ENCODE measurements around the gene NCBP3. TPM values are rescaled to one million over a fixed set of nuclear protein-coding genes. Genes with fewer than 3 reads are reported as not detected.

NCBP3 gene
- total and polyA plus RNA-seq, 2 of the 8 experiments (the other 6 are each of a cell fraction or from before 2014, with no cell fraction given), result 19.6 to 46.1 TPM

- Histone ChIP-seq H3K14ac (ENCODE audit: insufficient read length) (no peak overlapping the region), H2BK5ac (ENCODE audit: low read depth, low read length) (no peak overlapping the region), H4K91ac (replicated peaks; ENCODE audit: insufficient read length, low read length) (no peak overlapping the region), H3K79me2 (ENCODE audit: control insufficient read depth in 1 of 2, insufficient read depth in 2 of 2, low read length in 2 of 2) (no peaks in the 10 kb centered on the region), H3K9ac (replicated peaks in 1 of 4; ENCODE audit: extremely low read depth in 1 of 4, low read depth in 3 of 4, low read length in 3 of 4) (no peak overlapping the region), H2BK120ac (replicated peaks; ENCODE audit: low read depth, low read length) (no peak overlapping the region), H3K18ac (ENCODE audit: extremely low read depth, low read length) (no peak overlapping the region), H3K4me1 (replicated peaks in 1 of 4; ENCODE audit: control insufficient read depth in 3 of 4, insufficient read depth in 4 of 4, low read length in 3 of 4) (no peaks in the 10 kb centered on the region), H4K20me1 (replicated peaks in 1 of 2; ENCODE audit: control insufficient read depth in 1 of 2, insufficient read depth in 2 of 2, low read length in 2 of 2) (peaks cover 0 to 2% of the 10 kb centered on the region in 2 experiments), H4K5ac (ENCODE audit: insufficient read length, low read depth, low read length) (no peak overlapping the region), H3K27ac (ENCODE audit: low read depth, low read length) (no peak overlapping the region), H3K56ac (replicated peaks; ENCODE audit: insufficient read length, low read depth, low read length) (no peak overlapping the region), H3K23me2 (ENCODE audit: low read depth, low read length) (no peaks in the 10 kb centered on the region), H3K79me1 (ENCODE audit: low read depth, low read length) (no peaks in the 10 kb centered on the region), H2BK20ac (ENCODE audit: low read length) (no peak overlapping the region), H3K4ac (replicated peaks; ENCODE audit: insufficient read length, low read depth, low read length) (no peak overlapping the region), H4K8ac (ENCODE audit: extremely low read depth, insufficient read depth, low read length) (no peak overlapping the region), H2BK12ac (ENCODE audit: low read depth, low read length) (no peak overlapping the region), H2AFZ (ENCODE audit: low read length) (no peak overlapping the region), H3K27me3 (replicated peaks in 1 of 4; ENCODE audit: control insufficient read depth in 3 of 4, extremely low read depth in 1 of 4, insufficient read depth in 3 of 4, low read length in 3 of 4) (no peaks in the 10 kb centered on the region), H3K4me2 (ENCODE audit: insufficient read depth in 1 of 2, low read depth in 2 of 2, low read length in 2 of 2) (no peak overlapping the region), H2AK5ac (ENCODE audit: low read depth, low read length) (no peak overlapping the region), H3K4me3 (ENCODE audit: extremely low read depth in 1 of 4, insufficient read depth in 2 of 4, low read depth in 3 of 4, low read length in 4 of 4) (no peak overlapping the region), H3K36me3 (ENCODE audit: control insufficient read depth in 2 of 4, insufficient read depth in 4 of 4, low read length in 3 of 4) (peaks cover 0 to 11% (median 3%) of the 10 kb centered on the region in 4 experiments; a peak in 4 of 8 replicates), H3K23ac (ENCODE audit: insufficient read length) (no peak overlapping the region), H2BK15ac (ENCODE audit: low read length) (no peak overlapping the region), H3K9me3 (ENCODE audit: insufficient read depth in 2 of 2, low read depth in 1 of 2, low read length in 1 of 2) (no peaks in the 10 kb centered on the region)
- ChIA-PET CTCF (ENCODE audit: partially characterized antibody) (interaction anchor here (0.7 to 12.7 kb wide), 18 partner anchors 9 to 161 kb away, joined by 3 to 131 read pairs (median 6); partner anchors contain the start of genes NCBP3 and P2RX1), POLR2A (ENCODE audit: partially characterized antibody) (interaction anchor here (1.1 to 1.5 kb wide), 5 partner anchors 19 to 278 kb away, joined by 3 to 5 read pairs (median 3); partner anchors contain the start of genes CYB5D2 and ZZEF1)
- WGBS, 2 experiments (ENCODE audit: extremely low coverage in 1 of 2, insufficient coverage in 1 of 2, insufficient read length in 1 of 2, insufficient replicate concordance in 2 of 2, low coverage in 1 of 2, low lambda C conversion rate in 2 of 2, missing lambda C conversion rate in 1 of 2), result 82% methylated on average over 7 of the region's 10 CpGs; no CpG with 5 or more reads in 1 of the 2 experiments
- DNase-seq (ENCODE audit: low read depth in 1 of 2, low spot score in 2 of 2), result no peak
- no peak for TF ChIP-seq SIN3A (conservative IDR thresholded peaks at IDR 0.05 in 1 of 2, IDR thresholded peaks at IDR 0.05 in 1 of 2; ENCODE audit: low read depth in 1 of 2, low read length in 2 of 2)
- TF ChIP-seq SRF (IDR thresholded peaks at IDR 0.05; ENCODE audit: low read depth, low read length), result no peak
- TF ChIP-seq EP300 (IDR thresholded peaks at IDR 0.05; ENCODE audit: borderline replicate concordance in 1 of 2, low read depth in 2 of 2, low read length in 2 of 2), result no peak
- no peak for TF ChIP-seq SAP30 (IDR thresholded peaks at IDR 0.05; ENCODE audit: insufficient read depth, insufficient replicate concordance, low read length)
- TF ChIP-seq TAF7 (optimal IDR thresholded peaks at IDR 0.05; ENCODE audit: borderline replicate concordance, low read depth, low read length), result no peak
- no peak for TF ChIP-seq CTBP2 (IDR thresholded peaks at IDR 0.05; ENCODE audit: borderline replicate concordance, insufficient read depth, insufficient read length, low read length)
- TF ChIP-seq BACH1 (IDR thresholded peaks at IDR 0.05; ENCODE audit: low read length), result no peak
- no peak for TF ChIP-seq HDAC6 (IDR thresholded peaks at IDR 0.05; ENCODE audit: low read depth, low read length)
- no peak for TF ChIP-seq ATF2 (IDR thresholded peaks at IDR 0.05; ENCODE audit: low read length)
- FAIRE-seq, result no peak
Observed at GRCh38 chr17:3864534-3864933, 18.5 kb upstream of the NCBP3 start.
